HG02588 (cell line): ENCODE measurements around the gene DNTT.

ENCODE experiments used
- ATAC-seq: cut with Tn5 transposase; IDR thresholded peaks from one replicate; pipeline ENCODE4 v1.9.1; 2021; ENCODE audit warnings: mild to moderate bottlenecking, moderate library complexity; ENCODE audit not compliant: unreplicated experiment

Gene DNTT

GRCh38 chr10:96275685-96276418, 28.4 kb upstream of the DNTT start:
- ATAC-seq: no peak

- no peak for ATAC-seq
Measured at GRCh38 chr10:96276426-96276825, 27.8 kb upstream of the DNTT start.

GRCh38 chr10:96276831-96277230, 27.4 kb upstream of the DNTT start:
- no peak for ATAC-seq

GRCh38 chr10:96279191-96279641, 25.0 kb upstream of the DNTT start:
- ATAC-seq: no peak

- ATAC-seq: no peak
Measured at GRCh38 chr10:96280859-96281258, 23.4 kb upstream of the DNTT start.

- ATAC-seq: no peak
Measured at GRCh38 chr10:96281444-96282029, 22.7 kb upstream of the DNTT start.

GRCh38 chr10:96283351-96283750, 20.9 kb upstream of the DNTT start:
- ATAC-seq: no peak

GRCh38 chr10:96283756-96284155, 20.5 kb upstream of the DNTT start:
- no peak for ATAC-seq

- ATAC-seq: no peak
Measured at GRCh38 chr10:96285331-96285752, 18.9 kb upstream of the DNTT start.

GRCh38 chr10:96287392-96288105, 16.7 kb upstream of the DNTT start:
- ATAC-seq: peak; percentile 70

GRCh38 chr10:96288151-96288621, 16.0 kb upstream of the DNTT start:
- peak; percentile 50 for ATAC-seq

GRCh38 chr10:96289218-96289910, 14.9 kb upstream of the DNTT start:
- ATAC-seq: no peak

- ATAC-seq: no peak
Measured at GRCh38 chr10:96290368-96291133, 13.7 kb upstream of the DNTT start.

- ATAC-seq: peak; percentile 40
Measured at GRCh38 chr10:96292971-96293920, 11.0 kb upstream of the DNTT start.

- no peak for ATAC-seq
Measured at GRCh38 chr10:96295475-96295874, 8.8 kb upstream of the DNTT start.

GRCh38 chr10:96297486-96297885, 6.7 kb upstream of the DNTT start:
- ATAC-seq: no peak

GRCh38 chr10:96298362-96298761, 5.9 kb upstream of the DNTT start:
- ATAC-seq: no peak

GRCh38 chr10:96299383-96299782, 4.9 kb upstream of the DNTT start:
- ATAC-seq: no peak

GRCh38 chr10:96301616-96302015, 2.6 kb upstream of the DNTT start:
- ATAC-seq: no peak
